ENCODE measurements around the gene PDSS1.

Gene PDSS1

GRCh38 chr10:26776258-26776657 lies 78.8 kb downstream of the PDSS1 start:
- Histone ChIP-seq H3K4me3 (ENCODE audit: insufficient read depth in 1 of 2, low read depth in 1 of 2, low read length in 2 of 2) (no peak overlapping the region), H3K9me3 (ENCODE audit: control insufficient read depth, low read length) (no peaks in the 10 kb centered on the region), H3K4ac (ENCODE audit: low read depth in 1 of 2, low read length in 2 of 2) (no peak overlapping the region), H2BK12ac (ENCODE audit: low read length in 2 of 2) (no peak overlapping the region), H3K79me1 (replicated peaks; ENCODE audit: low read length, poor library complexity, severe bottlenecking) (peaks cover 23% of the 10 kb centered on the region), H4K91ac (ENCODE audit: low read length) (no peak overlapping the region), H2BK120ac (ENCODE audit: low read depth, low read length) (no peak overlapping the region), H3K4me1 (ENCODE audit: control insufficient read depth, insufficient read depth, low read depth, low read length) (peaks cover under 1% of the 10 kb centered on the region), H3K23ac (ENCODE audit: low read length in 2 of 2) (no peak overlapping the region), H2AFZ (ENCODE audit: low read depth, low read length) (no peak overlapping the region), H2AK5ac (ENCODE audit: low read length, severe bottlenecking) (no peak overlapping the region), H3K36me3 (ENCODE audit: control insufficient read depth in 1 of 2, insufficient read depth in 2 of 2, low read depth in 1 of 2, low read length in 2 of 2) (no peaks in the 10 kb centered on the region), H2BK15ac (ENCODE audit: low read depth, poor library complexity, severe bottlenecking) (no peak overlapping the region), H3K4me2 (ENCODE audit: low read length, poor library complexity, severe bottlenecking) (no peak overlapping the region), H3K9ac (ENCODE audit: low read length) (no peak overlapping the region), H2BK5ac (ENCODE audit: low read depth, low read length, poor library complexity, severe bottlenecking) (no peak overlapping the region), H3K14ac (ENCODE audit: low read length in 2 of 2) (no peak overlapping the region), H3K27me3 (ENCODE audit: control insufficient read depth in 1 of 2, insufficient read depth in 1 of 2, low read length in 2 of 2) (no peaks in the 10 kb centered on the region), H4K8ac (ENCODE audit: low read length) (no peak overlapping the region), H3K18ac (ENCODE audit: low read depth in 1 of 2, low read length in 2 of 2) (no peak overlapping the region), H3K27ac (ENCODE audit: low read length, poor library complexity, severe bottlenecking) (no peak overlapping the region)
- WGBS: 83% methylated on average over 1 of the region's 1 CpG
- DNase-seq: no peak

GRCh38 chr10:26777686-26778085 lies 80.2 kb downstream of the PDSS1 start:
- H3K27me3 ChIP-seq (ENCODE audit: control insufficient read depth in 1 of 2, insufficient read depth in 1 of 2, low read length in 2 of 2): no peaks in the 10 kb centered on the region

GRCh38 chr10:26779176-26779860 lies 81.8 kb downstream of the PDSS1 start:
- H3K9ac ChIP-seq (ENCODE audit: low read length): no peak overlapping the region
- H3K14ac ChIP-seq (ENCODE audit: low read length in 2 of 2): no peak overlapping the region
- no peaks in the 10 kb centered on the region for H3K9me3 ChIP-seq (ENCODE audit: control insufficient read depth, low read length)
- H3K27me3 ChIP-seq (ENCODE audit: control insufficient read depth in 1 of 2, insufficient read depth in 1 of 2, low read length in 2 of 2): no peaks in the 10 kb centered on the region
- H3K4ac ChIP-seq (ENCODE audit: low read depth in 1 of 2, low read length in 2 of 2): no peak overlapping the region
- DNase-seq: no peak
- H3K4me3 ChIP-seq (ENCODE audit: insufficient read depth in 1 of 2, low read depth in 1 of 2, low read length in 2 of 2): no peak overlapping the region
- no peak overlapping the region for H2BK120ac ChIP-seq (ENCODE audit: low read depth, low read length)
- H2AFZ ChIP-seq (ENCODE audit: low read depth, low read length): no peak overlapping the region
- no peak overlapping the region for H2BK15ac ChIP-seq (ENCODE audit: low read depth, poor library complexity, severe bottlenecking)
- H2AK5ac ChIP-seq (ENCODE audit: low read length, severe bottlenecking): no peak overlapping the region
- H3K18ac ChIP-seq (ENCODE audit: low read depth in 1 of 2, low read length in 2 of 2): no peak overlapping the region
- no peak overlapping the region for H4K8ac ChIP-seq (ENCODE audit: low read length)
- H3K27ac ChIP-seq (ENCODE audit: low read length, poor library complexity, severe bottlenecking): no peak overlapping the region
- H3K23ac ChIP-seq (ENCODE audit: low read length in 2 of 2): no peak overlapping the region
- no peak overlapping the region for H4K91ac ChIP-seq (ENCODE audit: low read length)
- 83% methylated on average over 4 of the region's 4 CpGs for WGBS
- H3K4me2 ChIP-seq (ENCODE audit: low read length, poor library complexity, severe bottlenecking): no peak overlapping the region
- H3K79me1 ChIP-seq (replicated peaks; ENCODE audit: low read length, poor library complexity, severe bottlenecking): peaks cover 29% of the 10 kb centered on the region
- H2BK5ac ChIP-seq (ENCODE audit: low read depth, low read length, poor library complexity, severe bottlenecking): no peak overlapping the region
- H2BK12ac ChIP-seq (ENCODE audit: low read length in 2 of 2): no peak overlapping the region
- H3K4me1 ChIP-seq (ENCODE audit: control insufficient read depth, insufficient read depth, low read depth, low read length): peaks cover 2% of the 10 kb centered on the region
- H3K36me3 ChIP-seq (ENCODE audit: control insufficient read depth in 1 of 2, insufficient read depth in 2 of 2, low read depth in 1 of 2, low read length in 2 of 2): no peaks in the 10 kb centered on the region

More at GRCh38 chr10:26777686-26778085, 80.2 kb downstream of the PDSS1 start:
- Histone ChIP-seq H3K4me1 (ENCODE audit: control insufficient read depth, insufficient read depth, low read depth, low read length) (peaks cover 2% of the 10 kb centered on the region), H3K14ac (ENCODE audit: low read length in 2 of 2) (no peak overlapping the region), H4K8ac (ENCODE audit: low read length) (no peak overlapping the region), H3K4ac (ENCODE audit: low read depth in 1 of 2, low read length in 2 of 2) (no peak overlapping the region), H2BK15ac (ENCODE audit: low read depth, poor library complexity, severe bottlenecking) (no peak overlapping the region), H2BK12ac (ENCODE audit: low read length in 2 of 2) (no peak overlapping the region), H2BK5ac (ENCODE audit: low read depth, low read length, poor library complexity, severe bottlenecking) (no peak overlapping the region), H3K79me1 (replicated peaks; ENCODE audit: low read length, poor library complexity, severe bottlenecking) (peaks cover 22% of the 10 kb centered on the region), H3K36me3 (ENCODE audit: control insufficient read depth in 1 of 2, insufficient read depth in 2 of 2, low read depth in 1 of 2, low read length in 2 of 2) (no peaks in the 10 kb centered on the region), H3K27ac (ENCODE audit: low read length, poor library complexity, severe bottlenecking) (no peak overlapping the region), H2BK120ac (ENCODE audit: low read depth, low read length) (no peak overlapping the region), H3K4me2 (ENCODE audit: low read length, poor library complexity, severe bottlenecking) (no peak overlapping the region), H3K9me3 (ENCODE audit: control insufficient read depth, low read length) (no peaks in the 10 kb centered on the region), H3K23ac (ENCODE audit: low read length in 2 of 2) (no peak overlapping the region), H4K91ac (ENCODE audit: low read length) (no peak overlapping the region), H3K18ac (ENCODE audit: low read depth in 1 of 2, low read length in 2 of 2) (no peak overlapping the region), H3K4me3 (ENCODE audit: insufficient read depth in 1 of 2, low read depth in 1 of 2, low read length in 2 of 2) (no peak overlapping the region), H2AFZ (ENCODE audit: low read depth, low read length) (no peak overlapping the region), H2AK5ac (ENCODE audit: low read length, severe bottlenecking) (no peak overlapping the region), H3K9ac (ENCODE audit: low read length) (no peak overlapping the region)
- 100% methylated on average over 2 of the region's 2 CpGs for WGBS
- DNase-seq: no peak

GRCh38 chr10:26780106-26780792 lies 82.7 kb downstream of the PDSS1 start:
- DNase-seq: no peak
- H2AK5ac ChIP-seq (ENCODE audit: low read length, severe bottlenecking): no peak overlapping the region
- H2BK12ac ChIP-seq (ENCODE audit: low read length in 2 of 2): no peak overlapping the region
- no peak overlapping the region for H3K23ac ChIP-seq (ENCODE audit: low read length in 2 of 2)
- peaks cover 2% of the 10 kb centered on the region for H3K4me1 ChIP-seq (ENCODE audit: control insufficient read depth, insufficient read depth, low read depth, low read length)
- no peak overlapping the region for H4K91ac ChIP-seq (ENCODE audit: low read length)
- H3K9me3 ChIP-seq (ENCODE audit: control insufficient read depth, low read length): no peaks in the 10 kb centered on the region
- peaks cover 33% of the 10 kb centered on the region for H3K79me1 ChIP-seq (replicated peaks; ENCODE audit: low read length, poor library complexity, severe bottlenecking)
- H3K4me3 ChIP-seq (ENCODE audit: insufficient read depth in 1 of 2, low read depth in 1 of 2, low read length in 2 of 2): peak overlapping the region in 1 of 2 experiments; percentile 13
- WGBS: 97% methylated on average over 7 of the region's 8 CpGs
- H2BK5ac ChIP-seq (ENCODE audit: low read depth, low read length, poor library complexity, severe bottlenecking): no peak overlapping the region
- no peak overlapping the region for H3K18ac ChIP-seq (ENCODE audit: low read depth in 1 of 2, low read length in 2 of 2)
- peak overlapping the region; percentile 22 for H3K27ac ChIP-seq (ENCODE audit: low read length, poor library complexity, severe bottlenecking)
- no peak overlapping the region for H2AFZ ChIP-seq (ENCODE audit: low read depth, low read length)
- H3K27me3 ChIP-seq (ENCODE audit: control insufficient read depth in 1 of 2, insufficient read depth in 1 of 2, low read length in 2 of 2): no peaks in the 10 kb centered on the region
- H3K4ac ChIP-seq (ENCODE audit: low read depth in 1 of 2, low read length in 2 of 2): no peak overlapping the region
- no peak overlapping the region for H3K14ac ChIP-seq (ENCODE audit: low read length in 2 of 2)
- no peaks in the 10 kb centered on the region for H3K36me3 ChIP-seq (ENCODE audit: control insufficient read depth in 1 of 2, insufficient read depth in 2 of 2, low read depth in 1 of 2, low read length in 2 of 2)
- H3K9ac ChIP-seq (ENCODE audit: low read length): peak overlapping the region; percentile 80
- H3K4me2 ChIP-seq (ENCODE audit: low read length, poor library complexity, severe bottlenecking): no peak overlapping the region
- H2BK15ac ChIP-seq (ENCODE audit: low read depth, poor library complexity, severe bottlenecking): no peak overlapping the region
- H4K8ac ChIP-seq (ENCODE audit: low read length): no peak overlapping the region
- no peak overlapping the region for H2BK120ac ChIP-seq (ENCODE audit: low read depth, low read length)

Data from mesenchymal stem cell (in vitro differentiated cells and primary cell).